ENCODE data around the gene CDH23.

CDH23 gene

GRCh38 chr10:71735709-71736569 lies 339.2 kb downstream of the CDH23 start:
- Histone ChIP-seq H3K27ac (ENCODE audit: low read depth, low read length) (no peak overlapping the region), H3K4ac (ENCODE audit: low read depth, low read length) (no peak overlapping the region), H4K12ac (ENCODE audit: low read depth, low read length) (no peak overlapping the region), H3K79me2 (ENCODE audit: control insufficient read depth, insufficient read depth, low read length, poor library complexity) (no peaks in the 10 kb centered on the region), H3K4me3 (ENCODE audit: low read depth, low read length) (no peak overlapping the region), H2BK12ac (ENCODE audit: low read length) (no peak overlapping the region), H3K9ac (ENCODE audit: low read length) (no peak overlapping the region), H2AK5ac (ENCODE audit: low read length) (no peak overlapping the region), H3K18ac (ENCODE audit: low read length) (no peak overlapping the region), H3K27me3 (ENCODE audit: insufficient read depth, low read length) (no peaks in the 10 kb centered on the region), H3K36me3 (ENCODE audit: control insufficient read depth in 1 of 2, insufficient read depth in 2 of 2, low read length in 2 of 2) (no peaks in the 10 kb centered on the region), H4K91ac (ENCODE audit: low read depth, low read length) (no peak overlapping the region), H4K8ac (ENCODE audit: low read depth, low read length) (no peak overlapping the region), H2BK120ac (ENCODE audit: insufficient read depth, low read length, poor library complexity) (no peak overlapping the region), H3K9me3 (ENCODE audit: insufficient read depth, low read depth, low read length) (no peaks in the 10 kb centered on the region), H3K4me1 (ENCODE audit: control insufficient read depth in 1 of 2, insufficient read depth in 2 of 2, low read length in 2 of 2) (no peaks in the 10 kb centered on the region), H3K14ac (ENCODE audit: low read length) (no peak overlapping the region), H2BK5ac (ENCODE audit: low read depth, low read length, poor library complexity) (no peak overlapping the region), H2AFZ (ENCODE audit: insufficient read depth, low read length, poor library complexity) (no peak overlapping the region), H3K79me1 (ENCODE audit: low read length) (no peaks in the 10 kb centered on the region), H3K23ac (ENCODE audit: low read length) (no peak overlapping the region), H3K4me2 (ENCODE audit: low read length) (no peak overlapping the region)
- no CpG with 5 or more reads among the region's 16 CpGs for WGBS (ENCODE audit: extremely low coverage, insufficient coverage, insufficient read length)
- no peak for DNase-seq

DNA sequence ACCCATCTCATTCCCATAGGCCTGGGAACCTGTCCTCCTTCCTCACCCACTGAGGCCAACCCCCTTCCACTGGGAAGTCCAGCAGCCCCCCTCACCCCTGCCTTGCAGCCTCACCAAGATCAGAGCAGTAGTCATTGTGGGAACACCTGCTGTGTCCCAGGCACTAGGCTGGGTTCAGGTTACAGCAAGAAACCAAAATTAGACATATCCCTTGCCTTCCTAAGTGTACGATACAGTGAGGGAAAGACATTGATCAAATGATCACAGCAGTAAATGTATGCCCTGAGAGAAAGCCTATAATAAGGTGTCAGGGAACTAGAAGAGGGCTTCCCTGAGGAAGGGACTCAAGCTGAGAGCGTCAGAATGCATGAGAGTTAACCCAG lies 339.8 kb downstream of the CDH23 start:
- H3K9ac ChIP-seq (ENCODE audit: low read length) = no peak overlapping the region
- no peak overlapping the region for H2BK12ac ChIP-seq (ENCODE audit: low read length)
- H3K27ac ChIP-seq (ENCODE audit: low read depth, low read length) = no peak overlapping the region
- no peak overlapping the region for H3K4me3 ChIP-seq (ENCODE audit: low read depth, low read length)
- no peak overlapping the region for H3K4me2 ChIP-seq (ENCODE audit: low read length)
- H3K23ac ChIP-seq (ENCODE audit: low read length) = no peak overlapping the region
- H3K4me1 ChIP-seq (ENCODE audit: control insufficient read depth in 1 of 2, insufficient read depth in 2 of 2, low read length in 2 of 2) = no peaks in the 10 kb centered on the region
- no peak overlapping the region for H2BK120ac ChIP-seq (ENCODE audit: insufficient read depth, low read length, poor library complexity)
- H2AFZ ChIP-seq (ENCODE audit: insufficient read depth, low read length, poor library complexity) = no peak overlapping the region
- H3K14ac ChIP-seq (ENCODE audit: low read length) = no peak overlapping the region
- no peak overlapping the region for H4K91ac ChIP-seq (ENCODE audit: low read depth, low read length)
- H2AK5ac ChIP-seq (ENCODE audit: low read length) = no peak overlapping the region
- H3K9me3 ChIP-seq (ENCODE audit: insufficient read depth, low read depth, low read length) = peaks cover 2% of the 10 kb centered on the region
- no peak overlapping the region for H2BK5ac ChIP-seq (ENCODE audit: low read depth, low read length, poor library complexity)
- no peak overlapping the region for H3K18ac ChIP-seq (ENCODE audit: low read length)
- no peaks in the 10 kb centered on the region for H3K79me1 ChIP-seq (ENCODE audit: low read length)
- no CpG with 5 or more reads among the region's 2 CpGs for WGBS (ENCODE audit: extremely low coverage, insufficient coverage, insufficient read length)
- no peaks in the 10 kb centered on the region for H3K27me3 ChIP-seq (ENCODE audit: insufficient read depth, low read length)
- H3K36me3 ChIP-seq (ENCODE audit: control insufficient read depth in 1 of 2, insufficient read depth in 2 of 2, low read length in 2 of 2) = no peaks in the 10 kb centered on the region
- no peak overlapping the region for H4K12ac ChIP-seq (ENCODE audit: low read depth, low read length)
- no peaks in the 10 kb centered on the region for H3K79me2 ChIP-seq (ENCODE audit: control insufficient read depth, insufficient read depth, low read length, poor library complexity)
- H4K8ac ChIP-seq (ENCODE audit: low read depth, low read length) = no peak overlapping the region
- no peak for DNase-seq
- H3K4ac ChIP-seq (ENCODE audit: low read depth, low read length) = no peak overlapping the region

- Histone ChIP-seq H3K36me3 (ENCODE audit: control insufficient read depth in 1 of 2, insufficient read depth in 2 of 2, low read length in 2 of 2) (no peaks in the 10 kb centered on the region), H4K8ac (ENCODE audit: low read depth, low read length) (no peak overlapping the region), H2AFZ (ENCODE audit: insufficient read depth, low read length, poor library complexity) (no peak overlapping the region), H3K9me3 (ENCODE audit: insufficient read depth, low read depth, low read length) (peaks cover 4% of the 10 kb centered on the region), H4K91ac (ENCODE audit: low read depth, low read length) (no peak overlapping the region), H3K4me2 (ENCODE audit: low read length) (no peak overlapping the region), H3K79me1 (ENCODE audit: low read length) (no peaks in the 10 kb centered on the region), H4K12ac (ENCODE audit: low read depth, low read length) (no peak overlapping the region), H3K79me2 (ENCODE audit: control insufficient read depth, insufficient read depth, low read length, poor library complexity) (no peaks in the 10 kb centered on the region), H3K14ac (ENCODE audit: low read length) (no peak overlapping the region), H3K27me3 (ENCODE audit: insufficient read depth, low read length) (no peaks in the 10 kb centered on the region), H2BK120ac (ENCODE audit: insufficient read depth, low read length, poor library complexity) (no peak overlapping the region), H3K4me1 (ENCODE audit: control insufficient read depth in 1 of 2, insufficient read depth in 2 of 2, low read length in 2 of 2) (no peaks in the 10 kb centered on the region), H3K18ac (ENCODE audit: low read length) (no peak overlapping the region), H3K23ac (ENCODE audit: low read length) (no peak overlapping the region), H2BK5ac (ENCODE audit: low read depth, low read length, poor library complexity) (no peak overlapping the region), H2BK12ac (ENCODE audit: low read length) (no peak overlapping the region), H2AK5ac (ENCODE audit: low read length) (no peak overlapping the region), H3K9ac (ENCODE audit: low read length) (no peak overlapping the region), H3K4me3 (ENCODE audit: low read depth, low read length) (no peak overlapping the region), H3K4ac (ENCODE audit: low read depth, low read length) (no peak overlapping the region), H3K27ac (ENCODE audit: low read depth, low read length) (no peak overlapping the region)
- WGBS (ENCODE audit: extremely low coverage, insufficient coverage, insufficient read length) = no CpG with 5 or more reads among the region's 12 CpGs
- no peak for DNase-seq
These were observed 340.5 kb downstream of the CDH23 start for GRCh38 chr10:71737001-71737833.

DNA sequence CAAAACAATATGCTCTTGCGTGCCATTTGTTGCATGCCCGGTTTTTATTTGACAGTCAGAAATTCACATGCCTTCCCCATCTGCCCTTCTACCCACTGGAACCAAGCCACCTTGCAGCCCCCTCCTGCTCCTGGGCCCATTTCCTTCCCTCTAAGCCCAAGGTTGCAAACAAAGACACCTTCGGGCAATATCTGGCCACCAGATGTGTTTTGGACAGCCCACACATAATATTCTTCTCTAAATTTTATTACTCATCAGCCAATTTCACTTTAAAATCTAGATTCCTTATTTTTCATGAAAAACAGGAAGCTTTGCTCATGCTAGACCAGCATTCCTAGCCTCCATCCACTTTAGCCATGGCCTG lies 341.1 kb downstream of the CDH23 start:
- Histone ChIP-seq H2BK5ac (ENCODE audit: low read depth, low read length, poor library complexity) (no peak overlapping the region), H3K14ac (ENCODE audit: low read length) (no peak overlapping the region), H3K79me2 (ENCODE audit: control insufficient read depth, insufficient read depth, low read length, poor library complexity) (no peaks in the 10 kb centered on the region), H2AK5ac (ENCODE audit: low read length) (no peak overlapping the region), H3K4me3 (ENCODE audit: low read depth, low read length) (no peak overlapping the region), H3K27ac (ENCODE audit: low read depth, low read length) (no peak overlapping the region), H3K9ac (ENCODE audit: low read length) (no peak overlapping the region), H3K18ac (ENCODE audit: low read length) (no peak overlapping the region), H2BK120ac (ENCODE audit: insufficient read depth, low read length, poor library complexity) (no peak overlapping the region), H3K4ac (ENCODE audit: low read depth, low read length) (no peak overlapping the region), H3K79me1 (ENCODE audit: low read length) (no peaks in the 10 kb centered on the region), H4K12ac (ENCODE audit: low read depth, low read length) (no peak overlapping the region), H3K23ac (ENCODE audit: low read length) (no peak overlapping the region), H3K27me3 (ENCODE audit: insufficient read depth, low read length) (no peaks in the 10 kb centered on the region), H2BK12ac (ENCODE audit: low read length) (no peak overlapping the region), H2AFZ (ENCODE audit: insufficient read depth, low read length, poor library complexity) (no peak overlapping the region), H4K8ac (ENCODE audit: low read depth, low read length) (no peak overlapping the region), H3K4me1 (ENCODE audit: control insufficient read depth in 1 of 2, insufficient read depth in 2 of 2, low read length in 2 of 2) (no peaks in the 10 kb centered on the region), H3K9me3 (ENCODE audit: insufficient read depth, low read depth, low read length) (peaks cover 5% of the 10 kb centered on the region), H3K4me2 (ENCODE audit: low read length) (no peak overlapping the region), H4K91ac (ENCODE audit: low read depth, low read length) (no peak overlapping the region), H3K36me3 (ENCODE audit: control insufficient read depth in 1 of 2, insufficient read depth in 2 of 2, low read length in 2 of 2) (no peaks in the 10 kb centered on the region)
- WGBS (ENCODE audit: extremely low coverage, insufficient coverage, insufficient read length) = no CpG with 5 or more reads among the region's 3 CpGs
- DNase-seq = no peak
